ENCODE measurements around the gene RGS3. TPM values are rescaled to one million over a fixed set of nuclear protein-coding genes. Genes with fewer than 3 reads are reported as not detected.

RGS3 gene
- total and polyA plus RNA-seq, 10 of the 15 experiments (the other 5 are each of a cell fraction or from before 2014, with no cell fraction given): 2.9 to 138 (median 28.8) TPM

GRCh38 chr9:113456235-113456634, 7.3 kb upstream of the RGS3 start:
- DNase-seq (ENCODE audit: low read depth, low spot score) (no peak), ATAC-seq (no peak), FAIRE-seq (no peak)
- SMC1A ChIA-PET (ENCODE audit: uncharacterized antibody, unreplicated experiment): interaction anchor here (1.0 to 3.0 kb wide), 7 partner anchors 10 to 202 kb away, joined by 3 to 20 read pairs (median 9); no protein-coding TSS in a partner anchor
- H3K36me3 ChIP-seq (ENCODE audit: control insufficient read depth in 2 of 2, insufficient read depth in 2 of 2, low read length in 1 of 2): no peaks in the 10 kb centered on the region
- H2AFZ ChIP-seq (ENCODE audit: control insufficient read depth, low read depth, low read length): no peak overlapping the region
- no peak overlapping the region for H3K9ac ChIP-seq (ENCODE audit: control insufficient read depth, insufficient read depth, low read length)
- peaks cover 9% of the 10 kb centered on the region for H3K4me1 ChIP-seq (ENCODE audit: control insufficient read depth, insufficient read depth, low read length)
- H3K27me3 ChIP-seq (replicated peaks in 1 of 2; ENCODE audit: control insufficient read depth in 2 of 2, insufficient read depth in 2 of 2, low read length in 1 of 2): no peaks in the 10 kb centered on the region
- RAD21 ChIA-PET (ENCODE audit: unreplicated experiment): interaction anchor here (1.7 to 3.0 kb wide), 3 partner anchors 10 to 199 kb away, joined by 6 to 14 read pairs (median 8); no protein-coding TSS in a partner anchor
- H3K9me3 ChIP-seq (replicated peaks; ENCODE audit: control insufficient read depth, insufficient read depth, low read length): no peaks in the 10 kb centered on the region
- no peaks in the 10 kb centered on the region for H4K20me1 ChIP-seq (ENCODE audit: control insufficient read depth, insufficient read depth)
- CTCF ChIA-PET: interaction anchor here (2.9 to 3.2 kb wide), 2 partner anchors 10 to 199 kb away, joined by 24 to 25 read pairs; no protein-coding TSS in a partner anchor
- intact Hi-C loops (cut with micrococcal nuclease; ENCODE audit: unreplicated experiment): no loop called here
- H3K4me3 ChIP-seq: no peak overlapping the region
- H3K27ac ChIP-seq (ENCODE audit: control insufficient read depth, insufficient read depth): no peak overlapping the region
- no peaks in the 10 kb centered on the region for H3K79me2 ChIP-seq (ENCODE audit: control insufficient read depth, insufficient read depth, low read length)
- WGBS (ENCODE audit: insufficient coverage, insufficient replicate concordance, low lambda C conversion rate, missing lambda C conversion rate): 97% methylated on average over 2 of the region's 2 CpGs
- in situ Hi-C loops (cut with MboI): loop anchor here (25.0 kb wide), 1 partner anchor 581 kb away; no protein-coding TSS in a partner anchor
- no TSS peak for BruUV-seq (replicated peaks)
- TF ChIP-seq BCLAF1 (IDR thresholded peaks at IDR 0.05) (no peak), KAT2A (conservative IDR thresholded peaks at IDR 0.05; ENCODE audit: control insufficient read depth, low read depth, low read length) (no peak), ATF7 (IDR thresholded peaks at IDR 0.05; ENCODE audit: low read depth) (no peak), ZNF274 (IDR thresholded peaks at IDR 0.05; ENCODE audit: insufficient read depth, insufficient read length) (no peak), POLR2A (IDR thresholded peaks at IDR 0.05; ENCODE audit: low read depth, low read length) (no peak), EP300 (IDR thresholded peaks at IDR 0.05; ENCODE audit: borderline replicate concordance in 1 of 2, control insufficient read depth in 1 of 2, low read depth in 2 of 2, low read length in 2 of 2) (no peak), NRF1 (conservative IDR thresholded peaks at IDR 0.05; ENCODE audit: low read depth, low read length) (no peak), RELB (IDR thresholded peaks at IDR 0.05; ENCODE audit: low read depth) (no peak), NR2C1 (IDR thresholded peaks at IDR 0.05) (no peak), ETV6 (conservative IDR thresholded peaks at IDR 0.05 in 1 of 2, IDR thresholded peaks at IDR 0.05 in 1 of 2; ENCODE audit: borderline replicate concordance in 1 of 2, low read depth in 1 of 2) (no peak), EED (IDR thresholded peaks at IDR 0.05; ENCODE audit: low read depth) (no peak), SP1 (IDR thresholded peaks at IDR 0.05; ENCODE audit: low read depth, low read length) (no peak), IRF4 (IDR thresholded peaks at IDR 0.05; ENCODE audit: low read depth, low read length) (no peak), ELK1 (IDR thresholded peaks at IDR 0.05; ENCODE audit: low read depth, low read length) (no peak)
- POLR2A ChIA-PET: interaction anchor here (1.7 kb wide), 1 partner anchor 56 kb away, joined by 7 read pairs; no protein-coding TSS in a partner anchor
- no peak overlapping the region for H3K4me2 ChIP-seq (ENCODE audit: control insufficient read depth, insufficient read depth)

All from GM12878 (cell line).